ENCODE data around the gene GNAO1. TPM values are rescaled to one million over a fixed set of nuclear protein-coding genes. Genes with fewer than 3 reads are reported as not detected.

GNAO1 gene
- polyA plus RNA-seq, 1 of the 3 experiments (the other 2 are of a cell fraction) = 0.30 TPM

DNA sequence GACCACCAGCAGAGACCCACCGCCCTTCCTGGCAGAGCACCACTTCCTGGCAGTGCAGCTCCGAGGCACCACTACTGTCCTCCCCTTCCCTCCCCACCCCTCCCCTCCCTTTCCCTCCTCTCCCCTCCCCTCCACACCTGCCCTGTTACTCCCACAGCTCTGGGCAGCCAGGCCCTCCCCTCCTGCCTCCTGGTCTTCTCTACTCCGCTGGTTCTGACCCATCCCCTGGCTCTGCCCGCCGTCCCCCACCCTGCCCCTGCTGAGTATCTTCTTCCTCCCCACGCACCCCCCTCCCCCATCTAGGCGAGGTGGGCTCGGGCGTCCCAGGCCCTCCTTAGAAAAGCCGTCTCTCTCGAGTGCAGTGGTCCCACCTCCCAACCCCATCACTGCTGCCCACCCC is 156.4 kb downstream of the GNAO1 start:
- POLR2A ChIA-PET = no interaction called here
- CTCF ChIA-PET = interaction anchor here (1.5 to 2.1 kb wide), 2 partner anchors 9 to 404 kb away, joined by 4 to 15 read pairs; no protein-coding TSS in a partner anchor

More for the DNA sequence above, 156.4 kb downstream of the GNAO1 start:
- no peak overlapping the region for H2AFZ ChIP-seq (ENCODE audit: low read depth)
- TF ChIP-seq, protein P1, sequence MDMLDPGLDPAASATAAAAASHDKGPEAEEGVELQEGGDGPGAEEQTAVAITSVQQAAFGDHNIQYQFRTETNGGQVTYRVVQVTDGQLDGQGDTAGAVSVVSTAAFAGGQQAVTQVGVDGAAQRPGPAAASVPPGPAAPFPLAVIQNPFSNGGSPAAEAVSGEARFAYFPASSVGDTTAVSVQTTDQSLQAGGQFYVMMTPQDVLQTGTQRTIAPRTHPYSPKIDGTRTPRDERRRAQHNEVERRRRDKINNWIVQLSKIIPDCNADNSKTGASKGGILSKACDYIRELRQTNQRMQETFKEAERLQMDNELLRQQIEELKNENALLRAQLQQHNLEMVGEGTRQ (IDR thresholded peaks at IDR 0.05; ENCODE audit: borderline replicate concordance, low read depth, low read length) = no peak
- TF ChIP-seq POLR2AphosphoS5 (IDR thresholded peaks at IDR 0.05; ENCODE audit: low read depth, low read length) (no peak), TAF1 (IDR thresholded peaks at IDR 0.05; ENCODE audit: borderline replicate concordance, low read depth, low read length) (no peak), USF1 (IDR thresholded peaks at IDR 0.05; ENCODE audit: borderline replicate concordance, low read depth) (no peak), RCOR1 (IDR thresholded peaks at IDR 0.05; ENCODE audit: low read length) (no peak), TCF12 (IDR thresholded peaks at IDR 0.05) (no peak), FOXM1 (IDR thresholded peaks at IDR 0.05; ENCODE audit: low read depth) (no peak), RAD21 (IDR thresholded peaks at IDR 0.05; ENCODE audit: low read length) (no peak), ZBTB33 (IDR thresholded peaks at IDR 0.05; ENCODE audit: borderline replicate concordance, low read depth) (no peak), RXRA (IDR thresholded peaks at IDR 0.05; ENCODE audit: borderline replicate concordance, low read depth) (no peak)
- TF ChIP-seq, protein P2, sequence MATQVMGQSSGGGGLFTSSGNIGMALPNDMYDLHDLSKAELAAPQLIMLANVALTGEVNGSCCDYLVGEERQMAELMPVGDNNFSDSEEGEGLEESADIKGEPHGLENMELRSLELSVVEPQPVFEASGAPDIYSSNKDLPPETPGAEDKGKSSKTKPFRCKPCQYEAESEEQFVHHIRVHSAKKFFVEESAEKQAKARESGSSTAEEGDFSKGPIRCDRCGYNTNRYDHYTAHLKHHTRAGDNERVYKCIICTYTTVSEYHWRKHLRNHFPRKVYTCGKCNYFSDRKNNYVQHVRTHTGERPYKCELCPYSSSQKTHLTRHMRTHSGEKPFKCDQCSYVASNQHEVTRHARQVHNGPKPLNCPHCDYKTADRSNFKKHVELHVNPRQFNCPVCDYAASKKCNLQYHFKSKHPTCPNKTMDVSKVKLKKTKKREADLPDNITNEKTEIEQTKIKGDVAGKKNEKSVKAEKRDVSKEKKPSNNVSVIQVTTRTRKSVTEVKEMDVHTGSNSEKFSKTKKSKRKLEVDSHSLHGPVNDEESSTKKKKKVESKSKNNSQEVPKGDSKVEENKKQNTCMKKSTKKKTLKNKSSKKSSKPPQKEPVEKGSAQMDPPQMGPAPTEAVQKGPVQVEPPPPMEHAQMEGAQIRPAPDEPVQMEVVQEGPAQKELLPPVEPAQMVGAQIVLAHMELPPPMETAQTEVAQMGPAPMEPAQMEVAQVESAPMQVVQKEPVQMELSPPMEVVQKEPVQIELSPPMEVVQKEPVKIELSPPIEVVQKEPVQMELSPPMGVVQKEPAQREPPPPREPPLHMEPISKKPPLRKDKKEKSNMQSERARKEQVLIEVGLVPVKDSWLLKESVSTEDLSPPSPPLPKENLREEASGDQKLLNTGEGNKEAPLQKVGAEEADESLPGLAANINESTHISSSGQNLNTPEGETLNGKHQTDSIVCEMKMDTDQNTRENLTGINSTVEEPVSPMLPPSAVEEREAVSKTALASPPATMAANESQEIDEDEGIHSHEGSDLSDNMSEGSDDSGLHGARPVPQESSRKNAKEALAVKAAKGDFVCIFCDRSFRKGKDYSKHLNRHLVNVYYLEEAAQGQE (IDR thresholded peaks at IDR 0.05; ENCODE audit: low read depth, low read length) = no peak
- TF ChIP-seq, protein P3, sequence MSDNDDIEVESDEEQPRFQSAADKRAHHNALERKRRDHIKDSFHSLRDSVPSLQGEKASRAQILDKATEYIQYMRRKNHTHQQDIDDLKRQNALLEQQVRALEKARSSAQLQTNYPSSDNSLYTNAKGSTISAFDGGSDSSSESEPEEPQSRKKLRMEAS (IDR thresholded peaks at IDR 0.05; ENCODE audit: low read depth) = no peak
- no peak overlapping the region for H3K27ac ChIP-seq (ENCODE audit: low read depth in 2 of 2, low read length in 1 of 2)
- no peaks in the 10 kb centered on the region for H3K79me2 ChIP-seq (ENCODE audit: insufficient read depth)
- no peak for DNase-seq
- no peaks in the 10 kb centered on the region for H4K20me1 ChIP-seq (ENCODE audit: insufficient read depth)
- WGBS (ENCODE audit: low lambda C conversion rate) = 61% methylated on average over 11 of the region's 11 CpGs
- no peaks in the 10 kb centered on the region for H3K9me2 ChIP-seq
- H3K36me3 ChIP-seq (replicated peaks in 1 of 2; ENCODE audit: control insufficient read depth in 1 of 2, insufficient read depth in 2 of 2, low read length in 1 of 2) = no peaks in the 10 kb centered on the region
- H3K9ac ChIP-seq = no peak overlapping the region
- H3F3A ChIP-seq (replicated peaks; ENCODE audit: insufficient read depth) = no peaks in the 10 kb centered on the region
- no peaks in the 10 kb centered on the region for H3K27me3 ChIP-seq (ENCODE audit: insufficient read depth)
- H3K4me2 ChIP-seq = no peak overlapping the region
- no peaks in the 10 kb centered on the region for H3K9me3 ChIP-seq
- H3K4me3 ChIP-seq (ENCODE audit: low read depth in 2 of 2, low read length in 1 of 2) = no peak overlapping the region
- H3K4me1 ChIP-seq (ENCODE audit: control insufficient read depth in 1 of 2, insufficient read depth in 2 of 2, low read depth in 1 of 2, low read length in 1 of 2) = peaks cover 0 to 16% of the 10 kb centered on the region in 2 experiments; a peak in 1 of 4 replicates
